SU-DHL-6 (cell line): ENCODE results near the gene OBP2A.

Experiments
- H2AFZ ChIP-seq: fragments of 200-600 bp; sonication (generic); 2 replicates; pipeline ENCODE4 v1.6.1; 2014; ENCODE audit warnings: low read depth, mild to moderate bottlenecking, moderate library complexity, mixed read lengths, antibody characterized with exemption, low read length; ENCODE audit not compliant: severe bottlenecking
- H3F3A ChIP-seq: fragments of 200-600 bp; shearing (Covaris generic); 2 replicates; pipeline ENCODE4 v1.6.0; 2016; ENCODE audit warnings: antibody characterized with exemption, mild to moderate bottlenecking; ENCODE audit not compliant: insufficient read depth
- H3K27ac ChIP-seq: fragments of 200-600 bp; sonication (generic); 2 replicates; pipeline ENCODE4 v1.5.1; 2016; ENCODE audit warnings: low read depth, mild to moderate bottlenecking, low read length, moderate library complexity, mixed read lengths
- H3K27me3 ChIP-seq: fragments of 200-600 bp; sonication (generic), shearing (Covaris generic); 2 replicates; pipeline ENCODE4 v1.6.0; 2014; ENCODE audit warnings: mild to moderate bottlenecking, low read length
- H3K36me3 ChIP-seq: fragments of 200-600 bp; sonication (generic); 2 replicates; pipeline ENCODE4 v1.6.1; 2014; ENCODE audit warnings: mild to moderate bottlenecking, low read length, mixed read lengths
- H3K4me2 ChIP-seq: fragments of 300-600, 200-600 bp; shearing (Covaris generic), sonication (generic); 2 replicates; pipeline ENCODE4 v1.6.0; 2014; ENCODE audit warnings: low read length, low read depth, mild to moderate bottlenecking; ENCODE audit not compliant: poor library complexity, severe bottlenecking
- H3K4me3 ChIP-seq: fragments of 200-600 bp; sonication (generic); 2 replicates; pipeline ENCODE4 v1.5.1; 2014; ENCODE audit warnings: antibody characterized with exemption, low read length, mild to moderate bottlenecking, mixed read lengths; ENCODE audit not compliant: insufficient read depth, poor library complexity, severe bottlenecking
- H3K79me2 ChIP-seq: fragments of 200-600 bp; sonication (generic); 2 replicates; pipeline ENCODE4 v1.6.1; 2014; ENCODE audit warnings: mild to moderate bottlenecking, low read length, moderate library complexity; ENCODE audit not compliant: insufficient read depth
- H3K9ac ChIP-seq: fragments of 200-600 bp; sonication (generic); 2 replicates; pipeline ENCODE4 v1.7.0; 2014; ENCODE audit warnings: mild to moderate bottlenecking, low read length
- H3K9me2 ChIP-seq: fragments of 200-600 bp; sonication (generic); replicated peaks from 2 replicates; pipeline ENCODE4 v1.6.1; 2014; ENCODE audit warnings: low read length; ENCODE audit not compliant: insufficient read depth
- H3K9me3 ChIP-seq: fragments of 200-600 bp; sonication (generic); 2 replicates; pipeline ENCODE4 v1.6.1; 2014; ENCODE audit warnings: low read length, mixed read lengths; ENCODE audit not compliant: insufficient read depth
- H4K20me1 ChIP-seq: fragments of 200-600 bp; sonication (generic); 2 replicates; pipeline ENCODE4 v1.6.1; 2014; ENCODE audit warnings: low read depth, mild to moderate bottlenecking, antibody characterized with exemption, low read length, moderate library complexity, mixed read lengths
- EZH2phosphoT487 ChIP-seq: fragments of 200-600 bp; sonication (generic), shearing (Covaris generic); conservative IDR thresholded peaks from 2 replicates; pipeline ENCODE4 v1.6.1; 2018; ENCODE audit warnings: mild to moderate bottlenecking, antibody characterized with exemption, low read length, moderate library complexity, mixed read lengths
- TF ChIP-seq, protein P1 (sequence below): fragments of 200-600 bp; sonication (generic); IDR thresholded peaks from one replicate; pipeline ENCODE4 v1.5.1; 2017; ENCODE audit warnings: antibody characterized with exemption, mild to moderate bottlenecking, low read length, moderate library complexity; ENCODE audit not compliant: insufficient read depth, poor library complexity, severe bottlenecking

The OBP2A gene

DNA sequence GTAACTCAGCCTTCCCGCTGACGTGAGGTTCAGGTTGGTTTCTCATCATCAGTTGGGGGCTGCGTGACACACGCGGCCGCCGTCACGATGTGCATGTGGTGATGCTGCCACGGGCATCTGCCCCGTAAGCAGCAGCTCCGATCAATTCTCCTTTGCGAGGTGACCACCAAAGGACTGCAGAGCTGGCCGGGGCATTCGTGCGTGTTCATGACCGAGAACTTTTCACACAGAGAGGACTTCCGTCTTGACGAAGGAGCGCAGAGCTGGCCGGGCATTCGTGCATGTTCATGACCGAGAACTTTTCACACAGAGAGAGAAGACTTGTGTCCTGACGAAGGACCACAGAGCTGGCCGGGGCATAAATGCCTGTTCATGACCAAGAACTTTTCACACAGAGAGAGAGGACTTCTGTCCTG is 28.5 kb upstream of the OBP2A start:
- Histone ChIP-seq H3K79me2 (no peaks in the 10 kb centered on the region), H4K20me1 (no peaks in the 10 kb centered on the region), H3K36me3 (no peaks in the 10 kb centered on the region), H3K9me2 (no peaks in the 10 kb centered on the region), H3K9me3 (no peaks in the 10 kb centered on the region), H3K4me3 (no peak overlapping the region), H3K9ac (no peak overlapping the region), H2AFZ (no peak overlapping the region), H3K27ac (no peak overlapping the region), H3K27me3 (no peaks in the 10 kb centered on the region), H3K4me2 (no peak overlapping the region), H3F3A (no peaks in the 10 kb centered on the region)
- TF ChIP-seq, protein P1, sequence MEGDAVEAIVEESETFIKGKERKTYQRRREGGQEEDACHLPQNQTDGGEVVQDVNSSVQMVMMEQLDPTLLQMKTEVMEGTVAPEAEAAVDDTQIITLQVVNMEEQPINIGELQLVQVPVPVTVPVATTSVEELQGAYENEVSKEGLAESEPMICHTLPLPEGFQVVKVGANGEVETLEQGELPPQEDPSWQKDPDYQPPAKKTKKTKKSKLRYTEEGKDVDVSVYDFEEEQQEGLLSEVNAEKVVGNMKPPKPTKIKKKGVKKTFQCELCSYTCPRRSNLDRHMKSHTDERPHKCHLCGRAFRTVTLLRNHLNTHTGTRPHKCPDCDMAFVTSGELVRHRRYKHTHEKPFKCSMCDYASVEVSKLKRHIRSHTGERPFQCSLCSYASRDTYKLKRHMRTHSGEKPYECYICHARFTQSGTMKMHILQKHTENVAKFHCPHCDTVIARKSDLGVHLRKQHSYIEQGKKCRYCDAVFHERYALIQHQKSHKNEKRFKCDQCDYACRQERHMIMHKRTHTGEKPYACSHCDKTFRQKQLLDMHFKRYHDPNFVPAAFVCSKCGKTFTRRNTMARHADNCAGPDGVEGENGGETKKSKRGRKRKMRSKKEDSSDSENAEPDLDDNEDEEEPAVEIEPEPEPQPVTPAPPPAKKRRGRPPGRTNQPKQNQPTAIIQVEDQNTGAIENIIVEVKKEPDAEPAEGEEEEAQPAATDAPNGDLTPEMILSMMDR, result no peak
- TF ChIP-seq EZH2phosphoT487, result no peak

DNA sequence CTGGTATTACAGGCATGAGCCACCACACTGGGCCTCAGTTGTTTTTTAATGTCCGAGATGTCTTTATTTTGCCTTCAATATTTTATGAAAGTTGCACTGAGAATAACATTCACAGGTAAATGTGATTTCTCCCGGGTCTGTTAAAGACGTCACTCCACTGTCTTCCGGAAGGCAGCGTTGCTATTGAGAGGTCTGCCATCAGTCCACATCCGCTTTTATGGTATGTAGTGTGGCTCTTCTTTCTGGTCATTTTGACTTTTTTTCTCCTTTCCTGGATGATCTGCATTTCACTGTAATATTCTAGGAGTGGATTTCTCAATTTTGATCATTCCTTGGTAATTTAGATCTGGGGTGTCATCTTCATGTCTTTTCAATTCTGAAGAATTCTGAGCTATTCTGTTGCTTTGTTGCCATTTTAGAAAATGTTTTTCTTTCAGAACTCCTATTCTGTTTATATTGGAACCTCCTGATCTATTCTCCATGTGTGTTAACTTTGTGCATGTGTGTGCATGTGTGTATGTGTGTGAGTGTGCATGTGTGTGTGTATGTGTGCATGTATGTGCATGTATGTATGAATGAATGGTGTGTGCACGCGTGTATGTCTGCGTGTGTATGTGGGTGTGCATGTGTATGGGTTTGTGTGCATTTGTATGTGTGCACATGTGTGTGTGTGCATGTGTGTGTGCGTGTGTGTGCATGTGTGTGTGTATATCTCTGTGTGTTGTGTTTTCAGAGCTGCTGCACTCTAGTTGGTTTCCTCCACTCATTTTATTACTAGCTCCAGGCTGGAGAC is 26.6 kb upstream of the OBP2A start:
- H3F3A ChIP-seq, result no peaks in the 10 kb centered on the region
- no peaks in the 10 kb centered on the region for H3K79me2 ChIP-seq
- no peak for TF ChIP-seq EZH2phosphoT487
- TF ChIP-seq, protein P1, result no peak

DNA sequence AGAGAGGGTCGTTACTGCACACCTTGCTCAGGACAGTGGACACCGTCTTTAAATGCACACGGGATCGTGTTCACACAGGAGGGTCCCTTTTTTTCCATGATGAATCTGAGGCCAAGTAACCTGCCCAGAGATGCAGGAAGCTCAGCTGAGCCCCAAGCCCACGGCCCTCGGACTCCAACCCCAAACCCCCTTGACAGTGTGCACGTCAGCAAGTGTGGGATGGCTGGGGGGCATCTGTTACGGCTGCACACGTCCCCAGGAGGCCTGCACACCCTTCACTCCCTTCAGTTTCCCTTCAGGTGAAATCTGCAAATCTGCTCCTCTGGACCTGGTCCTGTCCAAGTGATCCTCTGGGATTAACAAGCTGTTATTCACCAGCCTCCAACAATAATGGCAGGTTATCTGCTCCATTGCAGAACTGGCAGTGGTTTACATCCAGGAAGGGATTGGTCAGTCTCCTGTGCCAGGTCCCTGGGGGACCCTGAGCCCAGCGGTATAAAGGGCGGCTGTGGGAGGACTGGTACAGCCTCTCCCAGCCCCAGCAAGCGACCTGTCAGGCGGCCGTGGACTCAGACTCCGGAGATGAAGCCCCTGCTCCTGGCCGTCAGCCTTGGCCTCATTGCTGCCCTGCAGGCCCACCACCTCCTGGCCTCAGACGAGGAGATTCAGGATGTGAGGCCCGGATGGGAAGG is 24.9 kb upstream of the OBP2A start, which contains the start of gene LCN1:
LCN1 (plus strand) TSS at position 525 of the 692 bp plus-strand sequence; CDS start at position 583, 58 bp downstream.
- no peak within 1 kb of the TSS for H3K27ac ChIP-seq
- H4K20me1 ChIP-seq, result no peaks in the 10 kb centered on the region
- H3K9me3 ChIP-seq, result no peaks in the 10 kb centered on the region
- H3K4me3 ChIP-seq, result no peak within 1 kb of the TSS
- no peaks in the 10 kb centered on the region for H3K27me3 ChIP-seq
- H3K36me3 ChIP-seq, result no peaks in the 10 kb centered on the region
- H3F3A ChIP-seq, result no peaks in the 10 kb centered on the region
- no peak within 1 kb of the TSS for H2AFZ ChIP-seq
- H3K4me2 ChIP-seq, result no peak within 1 kb of the TSS
- no peaks in the 10 kb centered on the region for H3K9me2 ChIP-seq
- TF ChIP-seq, protein P1, result no peak
- no peak for TF ChIP-seq EZH2phosphoT487
- H3K79me2 ChIP-seq, result no peaks in the 10 kb centered on the region
- no peak within 1 kb of the TSS for H3K9ac ChIP-seq

More for the DNA sequence above, 26.6 kb upstream of the OBP2A start:
- Histone ChIP-seq H3K27ac (no peak overlapping the region), H3K4me3 (no peak overlapping the region), H3K27me3 (no peaks in the 10 kb centered on the region), H3K36me3 (no peaks in the 10 kb centered on the region), H3K9me2 (no peaks in the 10 kb centered on the region), H3K4me2 (no peak overlapping the region), H4K20me1 (no peaks in the 10 kb centered on the region), H3K9me3 (no peaks in the 10 kb centered on the region), H3K9ac (no peak overlapping the region), H2AFZ (no peak overlapping the region)
